Activated CD8-positive, alpha-beta memory T cell treated with anti-CD3 and anti-CD28 coated beads for 1 hour (primary cell): ENCODE measurements around the gene CYTL1.
"Not testable (repeated sequence)": the region's sequence is repeated elsewhere in the genome, so short reads cannot be mapped to it uniquely, and the experiment has no call there.

ENCODE experiments used
- DNase-seq, 2 donors: peaks; one replicate each; pipeline ENCODE4 v3.0.0-alpha.2; 2020; ENCODE audit warnings: low read depth in 1 of 2; ENCODE audit errors: extremely low read depth in 1 of 2

CYTL1 gene

DNA sequence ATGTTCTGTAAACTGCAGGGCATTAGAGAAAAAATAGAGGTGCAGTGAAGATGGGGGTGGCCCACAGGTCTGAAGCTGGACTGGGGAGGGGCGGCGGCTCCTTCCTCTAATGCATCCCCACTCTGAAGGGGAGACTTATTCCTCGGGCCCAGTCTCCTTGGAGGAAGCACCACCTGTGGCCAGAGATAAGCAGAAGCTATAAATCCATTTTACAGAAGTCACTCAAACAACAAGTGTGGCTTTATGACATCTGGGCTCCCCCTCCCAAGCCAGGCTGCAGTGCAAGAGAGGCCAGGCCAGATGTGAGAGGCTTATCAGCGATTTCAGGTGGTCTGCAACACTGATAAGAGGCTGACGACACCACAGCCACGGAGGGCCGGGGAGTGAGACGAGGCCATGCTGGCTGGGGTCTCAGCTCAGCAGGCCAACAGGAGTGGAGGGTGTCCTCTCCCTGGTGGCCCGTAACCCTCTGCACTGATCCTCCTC is 15.8 kb downstream of the CYTL1 start:
- DNase-seq: no peak

DNA sequence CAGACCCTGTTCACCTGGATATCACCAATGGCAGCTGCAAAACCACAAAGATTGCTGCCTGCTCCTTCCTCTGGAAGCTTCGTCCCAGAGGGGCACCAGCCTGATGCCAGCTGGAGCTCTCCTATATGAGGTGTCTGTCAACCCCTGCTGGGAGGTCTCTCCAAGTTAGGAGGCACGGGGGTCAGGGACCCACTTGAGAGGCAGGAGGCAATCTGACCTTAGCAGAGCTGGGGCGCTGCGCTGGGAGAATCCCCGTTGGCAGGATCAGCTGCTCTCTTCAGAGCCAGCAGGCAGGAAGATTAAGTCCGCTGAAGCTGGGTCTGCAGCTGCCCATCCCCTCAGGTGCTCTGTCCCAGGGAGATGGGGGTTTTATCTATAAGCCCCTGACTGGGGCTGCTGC is 17.6 kb downstream of the CYTL1 start:
- DNase-seq: not testable (repeated sequence)

DNA sequence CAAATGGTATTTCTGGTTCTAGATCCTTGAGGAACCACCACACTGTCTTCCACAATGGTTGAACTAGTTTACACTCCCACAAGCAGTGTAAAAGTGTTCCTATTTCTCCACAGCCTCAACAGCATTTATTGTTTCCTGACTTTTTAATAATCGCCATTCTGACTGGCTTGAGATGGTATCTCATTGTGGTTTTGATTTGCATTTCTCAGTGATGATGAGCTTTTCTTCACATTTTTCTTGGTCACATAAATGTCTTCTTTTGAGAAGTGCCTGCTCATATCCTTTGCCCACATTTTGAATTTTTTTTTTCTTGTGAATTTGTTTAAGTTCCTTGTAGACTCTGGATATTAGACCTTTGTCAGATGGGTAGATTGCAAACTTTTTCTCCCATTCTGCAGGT is 22.3 kb downstream of the CYTL1 start:
- DNase-seq: not testable (repeated sequence)

DNA sequence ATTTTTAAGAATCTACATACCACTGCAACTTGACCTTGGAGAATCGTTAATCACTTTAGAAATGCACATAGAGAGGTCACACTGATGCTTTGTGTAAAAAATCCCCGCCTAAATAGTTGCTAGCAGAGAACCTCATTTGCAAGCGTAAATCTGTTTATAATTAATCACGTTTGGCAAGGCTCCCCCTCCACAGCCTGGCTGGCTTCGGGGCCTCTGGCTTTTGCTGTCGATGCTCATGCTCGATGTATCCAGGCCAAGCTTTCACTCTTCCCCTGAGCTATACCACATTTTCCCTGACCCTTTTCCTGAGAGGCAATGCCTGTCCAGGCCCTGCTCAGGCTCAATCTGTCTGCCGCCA is 23.4 kb downstream of the CYTL1 start:
- DNase-seq: no peak

DNA sequence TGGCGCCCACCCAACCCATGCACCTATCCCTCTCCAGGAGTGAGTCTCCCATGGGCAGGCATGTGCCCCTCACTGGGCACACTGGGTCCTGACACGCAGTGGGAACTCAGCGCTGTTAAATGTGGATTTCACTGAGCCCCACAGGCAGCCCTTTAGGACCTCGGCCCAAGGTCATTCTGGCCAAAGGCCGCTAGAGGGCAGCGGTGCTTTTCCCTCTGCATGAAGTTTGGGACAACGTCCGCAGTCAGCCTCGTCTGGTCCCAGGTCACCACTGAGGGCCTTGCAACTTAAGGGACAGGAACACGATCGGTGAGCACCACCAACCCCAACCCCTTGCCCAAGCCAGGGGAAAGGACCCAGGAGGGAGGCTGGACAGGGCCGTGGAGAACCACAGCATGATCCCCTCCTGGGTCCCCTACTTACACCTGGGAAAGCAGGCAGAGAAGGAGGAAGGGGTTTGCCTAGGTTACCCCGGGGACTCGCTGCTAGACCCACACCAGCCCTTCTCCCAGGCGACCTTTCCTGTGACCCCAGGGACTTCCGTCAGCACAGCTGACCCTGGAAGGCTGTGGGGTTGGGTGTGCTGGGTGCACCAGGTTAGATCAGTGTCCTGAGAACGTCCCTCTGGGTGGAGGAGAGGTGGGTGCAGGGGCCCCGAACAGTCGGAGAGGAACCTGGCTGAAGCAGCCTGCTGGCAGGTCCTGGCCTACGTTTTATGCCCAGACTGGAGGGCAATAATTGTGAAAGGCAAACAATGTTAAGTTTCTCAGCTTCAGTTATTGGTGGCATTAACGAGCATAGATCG is 24.0 kb downstream of the CYTL1 start:
- no peak for DNase-seq

DNA sequence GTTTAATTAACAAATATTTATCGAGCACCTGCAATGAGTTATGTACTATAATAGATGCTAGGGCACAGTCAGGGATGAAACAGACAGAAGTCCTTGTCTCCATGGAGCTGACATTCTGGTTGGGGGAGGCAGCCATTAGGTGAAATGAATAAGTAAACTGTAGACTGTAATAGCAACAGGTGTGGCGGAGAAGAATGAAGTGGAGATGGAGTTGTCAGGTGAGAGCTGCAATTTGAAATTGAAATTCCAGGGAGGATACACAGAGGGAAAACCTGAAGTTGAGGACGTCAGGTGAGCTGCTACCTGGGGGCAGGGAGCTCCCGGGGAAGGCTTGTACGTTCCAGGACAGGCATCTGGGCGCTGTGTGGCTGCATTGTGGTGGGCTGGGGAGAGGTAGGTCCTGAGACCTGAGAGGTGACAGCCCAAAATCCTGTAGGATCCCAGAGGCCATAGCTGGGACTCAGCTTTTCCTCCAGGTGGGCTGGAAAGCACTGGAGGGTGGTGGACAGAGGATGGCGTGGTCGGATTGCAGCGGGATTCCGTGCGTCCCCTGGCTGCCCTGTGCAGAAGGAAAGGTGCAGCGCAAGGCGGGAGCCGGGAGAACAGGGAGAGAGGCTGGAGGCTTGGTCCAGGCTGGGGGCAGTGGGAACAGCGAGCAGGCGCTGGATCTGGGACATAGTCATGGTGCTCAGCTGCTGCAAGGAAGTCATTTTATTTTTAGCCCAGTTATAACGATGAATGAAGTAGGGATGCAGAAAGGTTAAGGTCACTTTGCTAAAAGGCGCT is 24.8 kb downstream of the CYTL1 start:
- DNase-seq: no peak

DNA sequence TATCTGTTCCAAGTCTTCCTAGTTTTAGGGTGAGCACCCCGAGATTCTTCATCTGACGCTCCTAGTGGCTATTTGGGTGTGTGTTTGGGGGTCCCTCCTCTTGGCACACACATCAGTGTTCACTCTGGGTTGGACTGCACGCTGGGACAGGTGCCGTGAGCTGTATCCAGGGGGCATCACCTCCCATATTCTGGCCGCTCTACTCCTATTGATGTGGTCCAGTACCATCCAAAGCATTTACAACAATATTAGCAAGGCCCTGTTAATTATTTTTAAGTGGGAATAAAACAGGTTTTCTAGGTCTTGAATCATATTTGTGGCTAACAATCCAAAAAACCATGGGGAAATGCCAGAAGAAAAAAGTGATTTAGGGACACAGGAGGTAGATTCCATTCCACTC is 26.4 kb downstream of the CYTL1 start:
- DNase-seq: no peak

DNA sequence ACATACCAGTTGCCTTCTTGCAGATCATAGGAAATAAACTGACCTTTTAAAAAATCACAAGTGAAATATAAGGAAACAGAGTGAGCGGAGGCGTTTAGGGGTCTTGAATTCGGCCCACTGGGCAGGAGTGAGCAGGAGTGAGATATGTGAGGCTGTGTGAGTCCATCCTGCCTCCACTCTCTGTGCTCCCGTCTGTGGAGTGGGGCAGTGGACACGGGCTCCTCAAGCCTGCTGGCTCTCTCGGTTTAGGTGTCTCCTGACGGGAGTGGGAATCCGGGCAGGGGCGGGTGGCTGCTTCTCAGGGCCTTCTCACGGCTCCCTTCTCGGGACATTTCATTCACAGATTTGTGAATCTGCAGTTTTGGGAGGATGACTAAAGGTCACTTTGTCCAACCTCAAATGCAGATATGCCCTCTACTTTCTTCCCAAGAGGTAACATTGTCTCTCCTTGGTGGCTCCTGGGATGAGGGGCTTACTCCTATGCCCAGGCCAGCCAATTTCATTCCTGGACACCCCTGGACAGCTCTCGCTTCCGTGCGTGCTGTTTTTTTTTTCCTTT is 27.6 kb downstream of the CYTL1 start:
- DNase-seq: no peak

DNA sequence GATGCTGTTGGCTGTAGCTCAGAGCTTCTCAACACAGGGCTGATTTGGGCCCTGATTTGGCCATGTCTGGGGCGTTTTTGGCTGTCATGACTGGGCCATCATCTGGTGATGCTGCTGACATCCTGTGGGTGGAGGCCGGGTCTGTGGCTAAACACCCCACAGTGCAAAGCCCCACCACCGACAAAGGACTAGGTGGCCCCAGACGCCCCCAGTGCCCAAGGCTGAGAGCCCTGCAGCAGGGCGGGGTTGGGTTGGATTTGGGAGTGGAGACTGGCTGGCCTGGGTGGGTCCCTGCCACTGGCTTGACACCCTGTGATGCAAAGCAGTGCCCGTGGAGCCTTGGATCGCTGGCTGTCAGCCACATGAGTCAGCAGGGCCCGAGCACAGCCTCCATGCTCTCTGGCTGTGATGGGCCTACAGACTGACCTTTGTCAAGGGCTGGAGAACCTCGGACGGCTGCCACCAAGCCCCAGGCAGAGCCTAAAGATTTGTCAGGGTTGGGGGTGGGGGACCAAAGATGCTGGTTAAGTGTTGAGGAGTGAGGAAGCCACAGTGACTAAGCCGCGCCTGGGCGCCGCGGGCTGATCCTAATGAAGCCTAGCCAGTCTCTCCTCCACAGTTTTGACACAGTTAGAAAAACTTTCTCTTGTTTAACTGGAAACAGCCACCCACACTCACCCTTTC is 28.3 kb downstream of the CYTL1 start:
- DNase-seq: no peak

DNA sequence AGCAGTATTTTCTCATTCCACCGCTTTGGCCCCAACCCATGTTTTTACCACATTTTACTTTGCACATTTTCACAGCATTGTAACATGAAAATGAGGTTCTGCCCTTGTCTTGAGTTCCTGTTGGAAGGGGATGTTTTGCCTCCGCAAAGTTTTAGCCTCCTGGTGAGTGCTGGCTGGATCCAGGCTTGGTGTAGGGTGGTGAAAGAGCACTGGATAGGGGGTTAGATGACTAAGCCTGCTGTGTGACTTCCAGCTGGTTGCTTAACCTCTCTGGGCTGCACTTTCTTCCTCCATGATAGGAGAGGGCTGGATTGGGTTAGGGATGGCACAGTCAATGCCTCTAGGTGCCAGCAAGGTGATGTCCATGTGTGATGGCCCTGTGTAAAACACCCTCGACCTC is 28.9 kb downstream of the CYTL1 start:
- DNase-seq: no peak

DNA sequence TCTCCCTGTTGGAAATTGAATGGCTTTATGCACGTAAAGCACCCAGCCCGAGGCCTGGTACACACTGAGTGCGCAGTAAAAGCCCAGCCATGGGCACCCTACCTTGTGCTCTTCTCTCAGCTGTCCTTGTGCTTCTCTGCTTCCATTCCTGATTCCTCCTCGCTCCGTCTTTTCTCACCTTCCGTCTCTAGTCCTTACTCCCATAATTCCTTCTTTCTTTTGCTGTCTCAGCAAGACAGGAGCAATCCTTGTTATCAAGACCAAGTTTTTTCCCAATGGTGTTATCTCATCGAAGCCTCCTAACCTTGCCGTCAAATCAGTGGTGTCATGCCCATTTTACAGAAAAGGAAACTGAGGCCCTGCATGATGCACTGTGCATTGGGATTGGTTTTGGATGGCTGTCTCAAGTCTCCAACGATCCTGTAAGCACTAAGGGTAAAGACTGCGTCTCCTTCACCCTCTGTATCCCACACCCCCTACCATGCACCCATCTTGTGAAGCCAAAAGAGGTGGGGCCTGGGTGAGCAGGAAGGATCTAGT is 30.1 kb downstream of the CYTL1 start:
- DNase-seq: no peak

DNA sequence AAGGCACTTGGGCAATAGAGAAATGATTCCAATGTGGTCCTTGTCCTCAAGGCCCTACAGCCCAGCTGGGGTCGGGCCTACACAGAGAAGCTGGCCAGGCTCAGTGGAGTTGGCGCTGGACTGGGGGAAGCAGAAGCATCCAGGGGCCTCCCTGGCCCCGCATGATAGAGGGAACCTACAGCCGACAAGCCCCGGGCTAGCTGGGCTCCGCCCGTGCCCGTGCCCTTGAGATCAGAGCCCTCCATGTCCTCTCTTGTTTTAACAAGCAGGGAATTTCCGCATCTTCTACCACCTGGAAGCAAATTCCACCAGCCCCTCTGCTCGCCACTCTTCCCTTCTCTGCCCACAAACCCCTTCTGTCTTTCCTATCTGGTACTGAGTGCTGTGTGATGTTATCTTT is 31.6 kb downstream of the CYTL1 start:
- no peak for DNase-seq

DNA sequence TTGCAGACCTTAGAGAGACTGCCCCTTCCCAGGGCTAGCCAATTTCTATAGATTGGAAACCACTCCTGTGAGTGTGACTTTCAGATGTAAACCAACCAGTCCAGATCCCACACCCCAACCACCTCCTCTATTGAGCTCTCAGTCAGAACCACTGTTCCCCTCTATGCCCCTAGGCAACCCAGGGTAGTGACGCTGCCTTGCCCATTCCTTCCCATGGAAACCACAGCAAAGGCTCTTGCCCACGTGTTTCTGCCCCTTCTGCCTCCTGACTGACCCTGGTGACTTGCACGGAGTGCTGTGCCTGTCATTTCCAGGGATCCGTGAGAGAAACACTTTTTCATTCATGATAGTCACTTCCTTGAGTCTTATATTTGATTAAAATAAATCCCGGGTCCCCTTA is 32.4 kb downstream of the CYTL1 start:
- DNase-seq: no peak

DNA sequence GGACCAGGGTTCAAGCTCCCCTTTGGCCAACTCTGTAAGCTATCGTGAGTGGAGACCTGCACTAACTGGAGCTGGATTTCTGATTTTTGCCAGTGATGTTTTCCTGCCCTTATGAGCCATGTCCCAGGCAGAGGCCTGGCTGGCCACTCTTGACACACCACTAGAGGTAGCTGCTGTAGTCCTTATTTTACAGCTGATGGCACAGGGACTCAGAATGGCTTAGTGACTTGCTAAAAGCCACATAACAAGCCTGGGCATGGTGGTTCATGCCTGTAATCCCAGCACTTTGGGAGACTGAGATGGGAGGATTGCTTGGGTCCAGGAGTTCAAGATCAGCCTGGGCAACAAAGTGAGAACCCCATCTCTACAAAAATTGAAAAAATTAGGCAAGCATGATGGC is 33.4 kb downstream of the CYTL1 start:
- no peak for DNase-seq

DNA sequence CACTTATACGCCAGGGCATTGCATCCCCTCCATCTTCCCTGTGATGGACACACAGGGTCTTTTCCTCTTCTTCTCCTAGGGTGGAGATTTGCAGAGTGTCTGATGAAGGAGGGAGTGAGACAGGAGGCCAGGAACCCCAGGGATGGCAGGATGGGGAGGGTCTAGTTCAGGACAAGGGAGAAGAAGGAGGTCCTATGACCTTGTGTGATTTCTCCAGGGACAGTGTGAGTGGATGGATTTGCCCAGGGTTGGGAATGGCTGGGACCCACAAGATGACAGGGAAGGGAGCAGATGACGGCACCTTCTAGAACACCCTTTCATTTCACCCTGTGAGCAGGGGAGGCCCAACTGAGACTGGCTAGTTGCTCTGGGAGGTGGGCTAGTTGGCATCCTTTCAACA is 34.2 kb downstream of the CYTL1 start:
- DNase-seq: no peak

DNA sequence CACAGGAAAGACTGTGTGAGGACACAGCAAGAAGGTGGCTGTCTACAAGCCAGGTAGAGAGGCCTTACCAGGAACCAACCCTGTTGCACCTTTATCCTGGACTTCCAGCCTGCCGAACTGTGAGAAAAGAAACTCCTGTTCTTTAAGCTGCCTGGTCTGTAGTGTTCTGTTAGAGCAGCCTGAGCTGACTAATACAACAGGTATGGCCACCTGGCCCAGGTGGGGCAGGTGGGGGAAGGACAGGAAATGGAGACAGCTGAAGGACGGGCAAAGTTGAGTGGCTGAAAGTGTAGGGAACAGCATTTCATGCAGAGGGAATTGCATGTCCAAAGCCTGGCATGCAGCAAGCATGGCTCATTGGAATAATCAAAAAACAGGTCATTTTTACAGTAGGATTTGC is 35.1 kb downstream of the CYTL1 start:
- no peak for DNase-seq

DNA sequence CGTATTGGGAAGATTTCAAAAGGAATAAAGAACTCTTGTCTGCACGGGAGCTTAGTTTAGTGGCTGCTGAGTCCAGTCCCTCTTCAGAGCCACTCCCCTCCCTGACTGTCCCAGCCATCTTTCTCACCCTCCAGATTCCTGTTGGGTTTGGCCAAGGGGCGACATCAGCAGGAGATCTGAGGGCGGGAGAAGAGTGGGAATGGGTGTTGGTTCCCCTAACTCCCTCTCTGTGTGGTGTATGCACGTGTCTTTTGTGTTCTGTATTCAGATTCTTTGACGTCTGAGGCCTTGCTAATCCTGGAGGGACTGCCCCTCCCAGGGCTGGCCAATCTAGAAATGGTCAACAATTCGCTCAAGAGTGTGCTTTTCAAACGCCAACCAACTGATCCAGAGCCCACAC is 37.4 kb downstream of the CYTL1 start:
- DNase-seq: no peak

DNA sequence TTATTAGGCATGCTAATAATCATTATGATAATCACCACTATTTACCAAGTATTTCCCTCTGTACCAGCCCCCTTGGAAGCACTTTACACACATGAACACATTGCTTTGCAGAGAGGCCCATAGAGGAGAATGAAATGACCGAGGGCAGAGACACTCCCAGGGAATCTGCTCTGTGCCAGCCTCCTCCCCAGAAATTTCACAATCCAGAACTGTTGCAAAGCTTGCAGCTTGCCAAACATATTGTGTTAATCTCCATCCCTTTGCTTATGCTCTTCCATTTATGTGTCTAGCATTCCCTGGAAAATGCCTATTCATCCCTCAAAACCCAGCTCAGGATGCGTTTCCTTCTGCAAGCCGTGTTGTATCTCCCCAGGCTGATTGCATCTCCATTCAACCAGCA is 37.8 kb downstream of the CYTL1 start:
- no peak for DNase-seq

DNA sequence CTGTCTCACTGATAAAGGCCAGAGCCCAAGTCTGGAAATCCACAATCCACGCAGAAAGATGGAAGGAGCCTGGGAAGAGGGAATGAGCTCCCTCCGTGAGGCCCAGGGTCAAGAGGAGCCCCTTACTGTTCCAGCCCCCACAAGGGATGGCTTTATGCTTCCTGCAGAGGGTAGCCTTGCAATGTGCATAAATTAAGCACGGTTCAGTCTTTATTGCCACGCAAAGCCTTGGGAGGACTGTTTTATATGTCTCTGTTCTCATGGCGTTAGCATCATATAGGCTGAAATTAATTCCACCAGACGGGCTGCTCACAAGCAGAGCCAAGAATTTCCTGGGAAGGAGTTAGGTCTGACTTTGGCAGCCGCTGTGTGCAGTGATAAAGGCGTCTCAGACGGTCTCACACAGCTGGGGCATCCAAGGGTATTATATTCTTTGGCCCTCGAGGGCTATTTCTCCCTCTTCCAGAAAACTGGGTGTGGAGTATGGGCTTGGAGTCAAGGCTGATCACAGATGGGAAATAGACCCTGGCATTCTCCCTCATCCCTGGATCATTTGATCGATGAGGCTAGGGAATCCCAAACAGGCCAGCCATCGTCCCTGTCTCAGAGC is 38.5 kb downstream of the CYTL1 start:
- no peak for DNase-seq

DNA sequence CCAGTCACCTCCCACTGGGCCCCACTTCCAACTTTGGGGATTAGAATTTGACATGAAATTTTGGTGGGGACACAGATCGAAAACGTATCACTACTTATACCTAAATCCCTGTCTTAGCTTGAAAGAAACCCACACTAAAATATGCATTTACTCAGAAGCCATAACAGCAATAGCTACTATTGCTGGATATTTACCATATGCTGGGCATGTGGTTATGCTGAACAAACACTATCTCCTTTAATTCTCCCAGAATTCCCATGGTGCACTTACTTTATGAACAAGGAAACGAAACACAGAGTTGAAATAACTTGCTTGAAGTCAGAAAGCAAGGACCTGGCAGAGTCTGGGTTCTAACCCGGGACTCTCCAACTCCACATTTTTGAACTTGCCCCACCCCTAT is 39.3 kb downstream of the CYTL1 start:
- no peak for DNase-seq

DNA sequence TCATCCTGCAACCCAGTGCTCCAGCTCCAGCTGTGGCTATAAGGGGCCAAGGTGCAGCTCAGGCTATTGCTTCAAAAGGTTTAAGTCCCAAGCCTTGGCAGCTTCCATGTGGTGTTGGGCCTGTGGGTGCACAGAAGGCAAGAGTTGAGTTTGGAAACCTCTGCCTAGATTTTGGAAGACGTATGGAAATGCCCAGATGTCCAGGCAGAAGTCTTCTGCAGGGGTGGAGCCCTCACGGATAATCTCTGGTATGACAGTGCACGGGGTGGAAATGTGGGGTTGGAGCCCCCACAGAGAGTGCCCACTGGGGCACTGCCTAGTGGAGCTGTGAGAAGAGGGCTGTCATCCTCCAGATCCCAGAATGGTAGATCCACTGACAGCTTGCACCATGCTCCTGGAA is 44.5 kb downstream of the CYTL1 start:
- no peak for DNase-seq
